GM06990 (cell line): ENCODE data around the gene GOLT1B.

ENCODE experiments used
- DNase-seq: peaks from one replicate; pipeline ENCODE4 v3.0.0-alpha.2; 2011; ENCODE audit not compliant: insufficient read length; ENCODE audit errors: extremely low read depth
- H3K27me3 ChIP-seq: replicated peaks from 2 replicates; pipeline ENCODE4 v1.6.0; 2011; ENCODE audit warnings: low read length; ENCODE audit not compliant: control insufficient read depth, insufficient read depth
- H3K36me3 ChIP-seq: 2 replicates; pipeline ENCODE4 v1.5.1; 2011; ENCODE audit warnings: low read length; ENCODE audit not compliant: control insufficient read depth, insufficient read depth
- H3K4me3 ChIP-seq: replicated peaks from 2 replicates; pipeline ENCODE4 v1.5.1; 2011; ENCODE audit warnings: low read depth, mild to moderate bottlenecking, control low read depth, low read length
- TF ChIP-seq, protein P1 (sequence below): IDR thresholded peaks from 2 replicates; pipeline ENCODE4 v1.5.1; 2011; ENCODE audit warnings: low read length, control low read depth, mild to moderate bottlenecking, inconsistent platforms; ENCODE audit not compliant: insufficient read depth, poor library complexity, severe bottlenecking

Gene GOLT1B

DNA sequence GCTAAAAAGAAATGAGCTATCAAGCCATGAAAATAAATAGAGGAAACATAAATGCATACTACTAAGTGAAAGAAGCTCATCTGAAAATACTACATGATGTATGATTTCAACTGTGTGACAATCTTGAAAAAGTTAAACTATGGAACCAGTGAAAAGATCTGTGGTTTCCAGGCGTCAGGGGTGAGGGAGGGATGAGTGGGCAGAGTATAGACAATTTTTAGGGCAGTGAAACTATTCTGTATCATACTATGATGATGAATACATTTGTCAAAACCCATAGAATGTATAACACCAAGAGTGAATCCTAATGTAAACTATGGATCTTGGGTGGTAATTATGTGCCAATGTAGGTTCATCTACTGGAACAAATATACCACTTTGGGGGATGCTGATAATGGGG is 45.8 kb downstream of the GOLT1B start:
- DNase-seq: no peak
- no peak overlapping the region for H3K4me3 ChIP-seq
- TF ChIP-seq, protein P1, sequence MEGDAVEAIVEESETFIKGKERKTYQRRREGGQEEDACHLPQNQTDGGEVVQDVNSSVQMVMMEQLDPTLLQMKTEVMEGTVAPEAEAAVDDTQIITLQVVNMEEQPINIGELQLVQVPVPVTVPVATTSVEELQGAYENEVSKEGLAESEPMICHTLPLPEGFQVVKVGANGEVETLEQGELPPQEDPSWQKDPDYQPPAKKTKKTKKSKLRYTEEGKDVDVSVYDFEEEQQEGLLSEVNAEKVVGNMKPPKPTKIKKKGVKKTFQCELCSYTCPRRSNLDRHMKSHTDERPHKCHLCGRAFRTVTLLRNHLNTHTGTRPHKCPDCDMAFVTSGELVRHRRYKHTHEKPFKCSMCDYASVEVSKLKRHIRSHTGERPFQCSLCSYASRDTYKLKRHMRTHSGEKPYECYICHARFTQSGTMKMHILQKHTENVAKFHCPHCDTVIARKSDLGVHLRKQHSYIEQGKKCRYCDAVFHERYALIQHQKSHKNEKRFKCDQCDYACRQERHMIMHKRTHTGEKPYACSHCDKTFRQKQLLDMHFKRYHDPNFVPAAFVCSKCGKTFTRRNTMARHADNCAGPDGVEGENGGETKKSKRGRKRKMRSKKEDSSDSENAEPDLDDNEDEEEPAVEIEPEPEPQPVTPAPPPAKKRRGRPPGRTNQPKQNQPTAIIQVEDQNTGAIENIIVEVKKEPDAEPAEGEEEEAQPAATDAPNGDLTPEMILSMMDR: no peak
- no peaks in the 10 kb centered on the region for H3K27me3 ChIP-seq
- H3K36me3 ChIP-seq: no peaks in the 10 kb centered on the region

DNA sequence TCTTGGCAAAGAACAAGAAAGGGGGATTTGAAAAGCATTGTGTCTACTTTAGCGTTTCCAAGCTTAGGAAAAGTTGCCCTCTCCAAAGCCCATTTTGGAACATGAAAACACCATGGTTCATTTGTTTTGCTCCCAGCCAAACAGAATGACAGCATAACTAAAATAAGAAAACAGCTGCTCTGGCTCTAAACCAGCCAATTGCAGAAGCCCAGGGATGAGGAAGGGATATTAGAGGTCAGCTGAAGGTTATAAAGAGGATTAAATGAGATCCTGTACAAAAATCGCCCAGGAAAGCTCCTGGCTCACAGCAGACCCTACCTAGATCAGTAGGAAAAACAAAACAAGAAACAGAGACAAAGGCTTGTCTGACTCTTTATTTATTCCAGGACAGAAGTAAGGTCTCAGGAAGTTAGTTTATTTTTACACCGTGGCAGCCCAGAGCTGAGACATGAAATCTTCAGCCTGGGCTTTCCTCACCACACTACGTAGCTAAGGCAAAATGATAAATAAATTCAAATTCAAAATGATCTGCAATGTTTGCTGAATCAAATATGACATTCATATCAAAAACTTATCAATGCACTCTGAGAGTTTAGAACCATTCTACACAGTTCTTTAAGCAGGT is 50.4 kb downstream of the GOLT1B start:
- TF ChIP-seq, protein P1: no peak
- H3K4me3 ChIP-seq: no peak overlapping the region
- no peaks in the 10 kb centered on the region for H3K27me3 ChIP-seq
- no peak for DNase-seq
- no peaks in the 10 kb centered on the region for H3K36me3 ChIP-seq

DNA sequence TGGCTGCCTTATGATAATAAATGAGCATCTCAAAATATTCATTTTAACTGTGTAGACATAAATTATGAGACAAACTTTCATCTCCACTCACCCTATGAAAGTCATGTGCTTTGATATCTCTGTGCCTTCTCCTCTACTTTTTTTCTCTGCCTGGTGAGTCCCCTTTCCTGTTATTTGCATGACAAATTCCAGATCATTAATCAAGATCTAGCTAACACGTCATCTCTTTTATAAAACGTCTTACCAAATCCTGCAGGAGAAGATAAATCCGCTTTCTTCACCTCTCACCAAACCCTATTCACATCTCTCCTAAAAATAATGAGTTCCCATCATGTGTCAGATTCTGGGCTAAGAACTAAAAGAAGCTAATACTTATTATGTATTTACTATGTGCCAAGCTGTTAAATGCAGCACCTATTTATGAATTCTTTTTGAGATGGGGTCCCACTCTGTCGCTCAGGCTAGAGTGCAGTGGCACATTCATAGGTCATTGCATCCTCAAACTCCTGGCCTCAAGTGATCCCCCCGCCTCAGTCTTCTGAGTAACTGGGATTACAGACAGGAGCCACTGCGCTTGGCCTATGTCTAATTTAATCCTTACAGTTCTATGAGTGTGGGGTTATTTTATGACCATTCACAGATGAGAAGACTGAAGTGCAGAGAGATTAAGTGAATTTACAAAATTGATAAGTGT is 51.2 kb downstream of the GOLT1B start:
- TF ChIP-seq, protein P1: no peak
- Histone ChIP-seq H3K4me3 (no peak overlapping the region), H3K36me3 (no peaks in the 10 kb centered on the region), H3K27me3 (no peaks in the 10 kb centered on the region)
- DNase-seq: no peak

DNA sequence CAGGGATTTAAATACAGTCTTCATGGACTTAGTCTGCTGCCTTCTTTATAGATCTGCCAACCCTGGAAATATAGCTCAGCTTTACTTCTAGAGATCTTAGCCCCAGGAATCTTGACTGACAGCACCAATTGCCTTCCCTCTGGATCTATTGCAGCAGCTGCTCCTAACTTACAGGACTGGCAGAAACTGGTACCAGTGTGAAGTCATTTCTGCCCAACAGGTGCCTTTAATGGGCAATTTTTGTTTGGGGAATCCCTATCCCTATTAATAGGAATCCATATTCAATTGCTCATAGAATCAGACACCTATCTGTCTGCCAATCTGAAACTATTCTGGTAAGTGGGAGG is 51.7 kb downstream of the GOLT1B start:
- Histone ChIP-seq H3K4me3 (no peak overlapping the region), H3K27me3 (no peaks in the 10 kb centered on the region), H3K36me3 (no peaks in the 10 kb centered on the region)
- TF ChIP-seq, protein P1: no peak
- DNase-seq: no peak

- no peak for DNase-seq
- no peaks in the 10 kb centered on the region for H3K36me3 ChIP-seq
- no peak overlapping the region for H3K4me3 ChIP-seq
- TF ChIP-seq, protein P1: no peak
- H3K27me3 ChIP-seq: no peaks in the 10 kb centered on the region
Measured at GRCh38 chr12:21558100-21558679, 56.6 kb downstream of the GOLT1B start.
